NCI-H82 (cell line): ENCODE measurements around the gene CITED1.

Experiments used
- DNase-seq: peaks from one replicate; lab custom pipeline; 2025; lab: John Stamatoyannopoulos, UW

CITED1 gene

GRCh38 chrX:72308566-72309296 is 3.0 kb upstream of the CITED1 start:
- peak; percentile 96 for DNase-seq

GRCh38 chrX:72308209-72308565 is 2.5 kb upstream of the CITED1 start:
- DNase-seq = no peak

DNA sequence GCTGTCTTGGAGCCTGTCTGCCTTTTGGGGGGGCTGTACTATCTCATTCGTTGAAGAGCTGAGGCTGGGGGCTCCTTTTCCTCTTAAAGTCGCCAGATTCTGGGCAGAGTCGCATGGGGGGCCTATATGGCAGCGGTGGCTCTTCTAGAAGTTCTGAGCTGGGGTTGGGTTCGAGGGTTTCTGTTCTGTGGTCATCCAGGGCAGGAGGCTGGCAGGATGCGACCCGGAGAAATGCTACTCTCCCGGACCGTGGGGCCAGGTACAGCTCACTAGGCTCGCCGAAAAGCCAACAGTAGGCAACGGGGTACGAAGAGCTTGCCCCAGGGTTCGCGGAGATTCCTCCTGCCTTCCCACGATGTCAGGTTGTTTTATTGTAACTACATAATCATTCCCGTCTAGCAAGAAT is 1.9 kb upstream of the CITED1 start:
- no peak for DNase-seq

GRCh38 chrX:72306851-72307645 is 1.3 kb upstream of the CITED1 start:
- peak; percentile 88 for DNase-seq

DNA sequence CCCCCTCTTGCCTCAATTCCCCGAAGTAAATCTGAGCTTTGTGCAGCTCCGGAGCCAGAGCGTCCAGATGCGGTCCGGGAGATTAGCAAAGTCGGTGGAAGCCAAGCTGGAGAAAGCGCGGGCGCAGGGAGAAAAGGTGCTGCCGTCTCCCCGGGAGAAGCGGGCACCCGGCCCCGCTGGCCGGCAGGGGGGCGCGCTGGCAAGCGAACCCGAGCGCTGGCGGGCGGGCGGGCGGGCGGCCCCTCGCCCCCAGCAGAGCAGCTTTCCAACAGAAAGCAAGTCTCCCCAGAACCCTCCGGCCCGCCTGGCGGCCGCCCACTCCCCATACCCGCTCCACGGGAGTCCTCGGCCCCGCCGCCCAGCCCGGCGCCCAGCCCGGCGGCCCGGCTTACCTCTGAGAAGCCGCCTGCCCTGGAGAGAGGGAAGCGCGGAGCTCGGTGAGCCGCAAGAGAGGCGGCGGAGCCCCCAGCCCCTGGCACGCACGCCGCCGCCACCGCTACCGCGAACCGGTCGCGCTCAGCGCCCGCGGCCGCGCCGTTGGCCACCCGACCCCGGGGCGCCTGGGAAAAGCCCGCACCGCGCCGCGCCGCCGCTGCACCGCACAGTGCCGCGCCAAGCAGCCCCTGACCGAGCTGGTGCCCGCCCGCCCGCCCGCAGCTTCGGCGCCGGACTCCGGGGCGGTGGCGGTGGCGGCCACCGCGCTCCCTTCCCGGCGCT is 529 bp upstream of the CITED1 start:
- peak; percentile 72 for DNase-seq

GRCh38 chrX:72304877-72305276 is 837 bp downstream of the CITED1 start:
- no peak for DNase-seq

GRCh38 chrX:72301781-72302180 is 3.9 kb downstream of the CITED1 start:
- no peak for DNase-seq

DNA sequence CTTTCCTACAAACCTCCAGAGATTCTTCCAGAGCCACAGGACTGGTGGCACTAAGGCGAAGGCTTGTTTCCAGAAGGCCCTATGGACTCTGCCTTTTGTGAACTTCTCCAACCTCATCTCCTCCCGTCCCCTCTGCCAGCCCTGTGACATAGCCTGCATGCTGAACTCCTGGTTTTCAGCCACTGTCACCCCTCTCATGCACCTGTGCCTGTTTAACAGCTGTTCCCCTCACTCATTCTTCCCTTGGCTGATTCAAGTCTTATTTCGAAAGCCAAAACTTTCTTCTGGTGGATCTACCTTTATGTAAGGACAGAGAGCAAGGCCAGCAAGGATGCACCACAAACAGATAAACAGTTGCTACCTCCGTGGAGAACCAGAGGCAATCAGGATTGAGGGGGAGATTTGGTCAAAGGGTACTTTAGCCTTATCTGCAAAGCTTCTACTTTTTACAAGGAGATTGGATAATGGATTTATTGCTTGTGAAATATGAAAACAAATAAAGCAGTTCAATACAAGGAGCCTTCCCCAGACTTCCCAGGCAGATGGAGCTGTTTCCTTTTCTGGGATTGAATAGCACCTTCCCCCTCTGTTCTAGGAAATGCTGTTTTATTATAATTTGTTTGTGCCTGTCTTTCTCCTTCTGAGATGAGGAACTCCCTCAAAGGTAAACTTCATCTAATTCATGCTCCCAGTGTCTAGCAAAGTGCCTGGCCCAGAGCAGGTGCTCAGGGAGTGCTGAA is 5.7 kb downstream of the CITED1 start:
- DNase-seq = no peak

GRCh38 chrX:72297953-72298730 is 7.6 kb downstream of the CITED1 start:
- peak; percentile 51 for DNase-seq

DNA sequence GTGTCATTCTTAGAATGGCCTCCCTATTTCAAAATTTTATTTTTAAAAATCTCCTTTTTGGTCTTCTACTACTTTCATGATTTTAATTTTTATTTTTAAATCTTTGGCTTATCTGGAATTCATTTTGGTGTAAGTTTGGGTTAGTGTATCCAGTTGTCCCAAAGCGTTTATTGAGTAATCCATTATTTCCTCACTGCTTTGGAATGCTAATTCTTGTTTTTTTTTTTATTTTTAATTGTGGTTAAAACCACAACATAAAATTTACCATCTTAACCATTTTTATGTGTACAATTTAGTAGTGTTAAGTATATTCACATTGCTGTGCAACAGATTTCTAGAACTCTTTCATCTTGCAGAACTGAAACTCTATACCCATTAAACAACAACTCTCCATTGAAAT is 8.7 kb downstream of the CITED1 start:
- no peak for DNase-seq

- DNase-seq = no peak
These were observed 10.0 kb downstream of the CITED1 start for GRCh38 chrX:72295745-72296144.

- DNase-seq = no peak
These were observed 11.2 kb downstream of the CITED1 start for GRCh38 chrX:72294497-72294896.

DNA sequence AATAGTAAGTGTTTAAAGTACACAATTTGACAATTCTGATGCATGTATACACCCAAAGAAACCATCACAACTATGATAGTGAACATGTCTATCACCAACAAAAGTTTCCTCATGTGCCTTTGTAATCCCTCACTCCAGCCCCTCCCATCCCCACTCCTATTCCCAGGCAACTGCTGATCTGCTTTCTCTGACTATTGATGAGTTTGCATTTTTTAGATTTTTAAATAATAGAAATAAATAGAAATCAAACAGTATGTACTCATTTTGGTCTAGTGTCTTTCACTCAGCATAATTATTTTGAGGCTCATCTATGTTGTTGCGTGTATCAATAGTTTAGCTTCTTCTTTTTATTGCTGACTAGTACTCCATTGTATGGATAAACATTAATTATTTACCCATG is 23.4 kb downstream of the CITED1 start:
- DNase-seq = no peak

GRCh38 chrX:72280321-72280845 is 25.3 kb downstream of the CITED1 start:
- no peak for DNase-seq

- DNase-seq = no peak
These were observed 29.2 kb downstream of the CITED1 start for GRCh38 chrX:72276478-72276953.

DNA sequence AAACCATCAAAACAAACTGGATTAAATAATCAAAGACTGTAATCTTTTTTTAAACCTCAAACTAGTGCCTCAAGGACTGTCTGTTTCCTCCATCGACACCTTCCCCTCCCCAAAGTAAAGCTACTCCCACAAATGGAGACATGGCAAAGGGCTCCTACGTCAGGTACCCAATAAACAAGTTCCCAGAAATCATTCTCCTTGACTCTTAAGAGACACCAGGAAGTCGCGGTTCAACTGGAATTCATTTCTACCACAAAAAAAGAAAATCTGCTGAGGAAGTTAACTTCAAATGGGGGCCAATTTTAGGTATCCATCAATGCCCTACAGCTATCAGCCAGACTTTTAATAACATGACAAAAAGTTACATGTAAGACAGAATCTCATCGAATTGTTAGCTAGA is 31.2 kb downstream of the CITED1 start:
- no peak for DNase-seq

GRCh38 chrX:72273718-72274117 is 32.0 kb downstream of the CITED1 start:
- DNase-seq = no peak

DNA sequence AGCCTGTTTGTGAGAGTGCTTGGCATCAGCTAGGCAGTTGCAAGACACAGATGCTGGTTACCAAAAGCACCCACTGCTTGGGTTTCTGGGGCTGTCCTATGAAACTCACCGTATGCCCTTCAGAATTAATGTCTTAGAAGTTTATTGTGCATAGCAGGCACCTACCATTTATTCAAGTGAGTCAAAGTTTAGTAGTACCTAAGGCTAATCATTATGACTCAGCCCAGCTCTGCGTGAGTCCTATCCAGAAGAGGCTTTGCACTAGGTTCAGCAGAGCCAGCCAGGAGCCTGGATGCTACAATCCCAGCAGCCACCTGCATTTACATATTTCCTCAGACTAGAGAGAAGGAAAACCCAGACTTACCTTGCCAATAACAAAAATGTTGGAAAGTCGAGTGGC is 32.8 kb downstream of the CITED1 start:
- DNase-seq = no peak

GRCh38 chrX:72271812-72272211 is 33.9 kb downstream of the CITED1 start:
- DNase-seq = no peak

DNA sequence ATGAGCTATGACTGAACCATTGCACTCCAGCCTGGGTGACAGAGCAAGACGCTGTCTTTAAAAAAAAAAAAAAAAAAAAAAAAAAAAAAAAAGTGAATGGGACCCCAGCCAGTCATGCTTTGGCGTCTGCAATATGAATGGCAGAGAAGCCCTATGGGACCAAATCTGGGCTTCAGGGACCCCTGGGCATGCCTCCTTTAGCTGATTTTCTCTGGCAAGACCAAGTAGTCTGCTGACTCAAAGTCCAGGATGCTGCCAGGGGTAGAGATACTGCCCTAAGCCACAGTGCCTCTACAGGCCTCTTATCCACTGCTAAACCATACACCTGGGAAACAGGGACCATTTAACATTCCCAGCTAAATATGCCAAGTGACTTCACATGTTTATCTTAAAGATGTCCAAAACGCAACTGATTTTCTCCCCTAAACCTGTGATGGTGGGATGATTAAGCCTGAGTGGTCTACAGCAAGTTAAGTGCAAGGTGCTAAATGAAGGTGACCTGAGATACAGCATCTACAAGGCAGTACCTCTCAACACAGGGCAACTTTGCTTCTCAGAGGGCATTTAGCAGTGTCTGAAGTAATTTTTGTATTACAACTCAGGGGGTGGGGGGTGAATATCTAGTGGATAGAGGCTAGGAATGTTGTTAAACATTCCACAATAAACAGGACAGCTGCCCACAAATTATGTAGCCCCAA is 34.5 kb downstream of the CITED1 start:
- DNase-seq = no peak
